Thyroid gland (tissue), 4 donors: ENCODE results near the gene PTPRT. TPM values are rescaled to one million over a fixed set of nuclear protein-coding genes. Genes with fewer than 3 reads are reported as not detected.

Experiments used
- DNase-seq, 2 donors: peaks; one replicate each; pipeline ENCODE4 v3.0.0-alpha.2; 2019
- H3K27ac ChIP-seq, 3 donors: fragments of 200-600 bp; sonication (generic); 1 replicate in 2 of 3; 2 replicates in 1 of 3; pipeline ENCODE4 v1.5.1; 2016 to 2019; ENCODE audit warnings: mild to moderate bottlenecking in 1 of 3, moderate library complexity in 1 of 3
- H3K27me3 ChIP-seq: fragments of 200-600 bp; sonication (generic); one replicate; pipeline ENCODE4 v1.5.1; 2019
- H3K36me3 ChIP-seq, 2 donors: fragments of 200-600 bp; sonication (generic); one replicate each; pipeline ENCODE4 v1.5.1; 2016 to 2019
- H3K4me1 ChIP-seq, 2 donors: fragments of 200-600 bp; sonication (generic); one replicate each; pipeline ENCODE4 v1.5.1; 2017 to 2019
- H3K4me3 ChIP-seq, 3 donors: fragments of 200-600 bp; sonication (generic); replicated peaks in 1 of 3; 1 replicate in 2 of 3; 2 replicates in 1 of 3; pipeline ENCODE4 v1.5.1; 2016; ENCODE audit warnings: mild to moderate bottlenecking in 1 of 3
- H3K9me3 ChIP-seq: fragments of 200-600 bp; sonication (generic); one replicate; pipeline ENCODE4 v1.5.1; 2017
- CTCF ChIP-seq, 6 experiments: fragments of 200-600 bp in 3 of 6; fragments of 450-650 bp in 3 of 6; sonication (generic) in 3 of 6; IDR thresholded peaks; one replicate each; pipeline ENCODE4 v1.5.1; 2016 to 2019; ENCODE audit warnings: antibody characterized with exemption in 6 of 6, mild to moderate bottlenecking in 2 of 6, inconsistent platforms in 1 of 6, moderate library complexity in 1 of 6
- POLR2A ChIP-seq, 2 donors: fragments of 450-650 bp; IDR thresholded peaks; one replicate each; pipeline ENCODE4 v1.6.1; 2017; ENCODE audit warnings: antibody characterized with exemption in 2 of 2, mild to moderate bottlenecking in 2 of 2, moderate library complexity in 1 of 2
- WGBS, 2 donors: methylation state at CpG; one replicate each; pipeline ENCODE4 v1.1.5; 2017; 5-methylcytosine and 5-hydroxymethylcytosine counted together
- intact Hi-C: fragments of 100-400 bp; cut with DNase I; formaldehyde crosslinking; loops from one replicate; pipeline ENCODE4 v1.15.1; 2023
- total RNA-seq, 4 donors: library from RNA; depleted of rRNA; stranded (reverse); fragments of >200 nt; gene quantifications; one replicate each; pipeline ENCODE4 v1.2.3, GENCODE V29; 2016

The PTPRT gene
- total RNA-seq, 4 donors from 2014 or later = 0.11 to 0.15 TPM; not detected in 2

DNA sequence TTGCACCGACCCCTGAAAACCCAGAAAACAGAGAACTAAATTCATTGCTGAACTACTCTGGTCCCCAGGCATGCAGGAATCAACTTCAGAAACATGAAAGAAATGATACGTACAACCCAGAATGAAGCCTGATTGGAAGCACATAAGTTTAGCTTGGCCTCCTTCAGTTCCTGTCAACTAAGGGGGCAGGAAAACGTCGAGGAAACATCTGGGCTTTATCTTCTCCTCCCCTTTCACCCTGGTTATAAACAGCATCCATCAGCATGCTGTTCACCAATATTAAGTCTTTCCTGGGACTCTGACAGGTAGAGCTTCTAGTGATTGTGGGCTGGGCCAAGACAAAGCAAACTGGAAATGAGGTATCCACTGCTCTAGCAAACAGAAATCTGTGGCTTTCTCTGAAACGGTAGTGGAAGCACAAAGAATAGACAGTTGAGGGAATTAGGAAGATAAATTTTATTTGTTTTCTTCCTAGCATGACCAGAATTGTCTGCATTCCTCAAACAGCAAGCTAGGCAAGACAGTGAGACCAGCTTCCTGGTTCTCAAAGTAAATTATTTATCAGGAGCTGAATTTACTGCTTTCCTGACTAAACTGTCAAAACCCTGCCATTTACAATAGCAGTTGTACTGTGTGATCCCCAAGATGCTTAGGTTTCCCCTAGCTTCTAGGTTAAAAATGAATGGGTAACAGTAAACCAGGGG is 134.4 kb downstream of the PTPRT start:
- DNase-seq = no peak
- Histone ChIP-seq H3K27ac (no peak overlapping the region), H3K9me3 (no peaks in the 10 kb centered on the region), H3K27me3 (no peaks in the 10 kb centered on the region), H3K36me3 (no peaks in the 10 kb centered on the region), H3K4me3 (no peak overlapping the region), H3K4me1 (no peaks in the 10 kb centered on the region)
- intact Hi-C loops = no loop called here
- WGBS, 2 donors = 35 to 42% methylated on average over 5 of the region's 5 CpGs
- no peak for TF ChIP-seq CTCF (IDR thresholded peaks at IDR 0.05)
- TF ChIP-seq POLR2A (IDR thresholded peaks at IDR 0.05) = no peak

- Histone ChIP-seq H3K27ac (no peak overlapping the region), H3K9me3 (no peaks in the 10 kb centered on the region), H3K27me3 (no peaks in the 10 kb centered on the region), H3K4me3 (no peak overlapping the region), H3K4me1 (no peaks in the 10 kb centered on the region), H3K36me3 (no peaks in the 10 kb centered on the region)
- no peak for DNase-seq
- WGBS, 2 donors = 77 to 79% methylated on average over 1 of the region's 1 CpG
- TF ChIP-seq POLR2A (IDR thresholded peaks at IDR 0.05) (no peak), CTCF (IDR thresholded peaks at IDR 0.05) (no peak)
- intact Hi-C loops = no loop called here
Measured at GRCh38 chr20:43052532-43052931, 137.2 kb downstream of the PTPRT start.

DNA sequence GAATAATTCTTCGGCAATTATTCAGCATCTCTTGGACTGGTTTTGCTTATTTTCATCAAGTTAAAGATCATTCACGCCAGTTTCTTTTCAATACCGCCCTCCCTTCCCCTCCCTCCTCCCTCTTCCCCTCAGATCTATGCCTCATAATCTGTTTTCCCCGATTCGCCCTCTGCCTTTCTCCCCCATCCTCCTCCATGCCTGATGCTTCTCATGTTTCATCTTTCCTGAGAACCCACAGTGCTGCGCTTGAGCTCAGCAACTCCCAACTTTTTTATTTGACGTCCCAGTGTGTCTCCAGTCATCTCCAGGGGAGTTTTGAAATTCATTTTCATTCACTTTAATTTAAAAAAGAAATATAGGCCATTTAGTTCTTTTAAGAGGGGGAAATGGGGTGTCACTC is 142.7 kb downstream of the PTPRT start:
- 42 to 50% methylated on average over 7 of the region's 7 CpGs for WGBS, 2 donors
- H3K9me3 ChIP-seq = no peaks in the 10 kb centered on the region
- H3K36me3 ChIP-seq = no peaks in the 10 kb centered on the region
- H3K27me3 ChIP-seq = no peaks in the 10 kb centered on the region
- no peak overlapping the region for H3K4me3 ChIP-seq
- TF ChIP-seq POLR2A (IDR thresholded peaks at IDR 0.05) (no peak), CTCF (IDR thresholded peaks at IDR 0.05) (no peak)
- no peak overlapping the region for H3K27ac ChIP-seq
- no peak for DNase-seq
- intact Hi-C loops = no loop called here
- no peaks in the 10 kb centered on the region for H3K4me1 ChIP-seq

DNA sequence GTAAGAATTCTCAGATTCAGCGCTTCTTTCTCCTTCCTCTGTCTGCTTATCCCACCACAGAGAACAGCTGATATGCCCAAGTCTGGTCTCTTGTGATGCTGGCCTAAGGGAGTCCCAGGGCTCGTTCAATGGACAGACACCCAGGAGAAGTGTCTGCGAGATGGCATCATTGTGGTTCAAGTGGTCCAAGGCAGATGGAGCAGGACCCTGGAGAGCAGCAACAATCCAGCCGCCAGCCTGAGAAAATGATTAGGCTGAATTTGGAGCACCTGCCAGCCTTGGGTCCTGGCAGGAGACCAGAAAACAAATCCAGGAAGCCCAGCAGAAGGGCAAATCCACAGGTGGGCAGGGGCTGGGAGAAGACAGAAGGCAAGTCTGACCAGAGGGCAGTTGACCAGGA is 145.8 kb downstream of the PTPRT start:
- no peak overlapping the region for H3K4me3 ChIP-seq
- no peaks in the 10 kb centered on the region for H3K27me3 ChIP-seq
- TF ChIP-seq POLR2A (IDR thresholded peaks at IDR 0.05) = no peak
- H3K27ac ChIP-seq = no peak overlapping the region
- DNase-seq = no peak
- 44 to 51% methylated on average over 4 of the region's 4 CpGs for WGBS, 2 donors
- H3K36me3 ChIP-seq = no peaks in the 10 kb centered on the region
- H3K9me3 ChIP-seq = no peaks in the 10 kb centered on the region
- no peaks in the 10 kb centered on the region for H3K4me1 ChIP-seq
- intact Hi-C loops = no loop called here

- TF ChIP-seq POLR2A (IDR thresholded peaks at IDR 0.05) (no peak), CTCF (IDR thresholded peaks at IDR 0.05) (no peak)
- no peaks in the 10 kb centered on the region for H3K36me3 ChIP-seq
- H3K4me3 ChIP-seq = no peak overlapping the region
- DNase-seq = no peak
- no peaks in the 10 kb centered on the region for H3K4me1 ChIP-seq
- no peaks in the 10 kb centered on the region for H3K9me3 ChIP-seq
- no peaks in the 10 kb centered on the region for H3K27me3 ChIP-seq
- no peak overlapping the region for H3K27ac ChIP-seq
- intact Hi-C loops = no loop called here
- 18 to 23% methylated on average over 6 of the region's 6 CpGs for WGBS, 2 donors
Measured at GRCh38 chr20:43040427-43040826, 149.3 kb downstream of the PTPRT start.
